ENCODE data around the gene RAMACL.
"Not testable (repeated sequence)": the region's sequence is repeated elsewhere in the genome, so short reads cannot be mapped to it uniquely, and the experiment has no call there.

The RAMACL gene

GRCh38 chr6:166595061-166595780 lies 8.7 kb upstream of the RAMACL start:
- ATAC-seq: no peak

- ATAC-seq: no peak
Measured at GRCh38 chr6:166592821-166593220, 6.3 kb upstream of the RAMACL start.

- no peak for ATAC-seq
Measured at GRCh38 chr6:166591961-166592520, 5.6 kb upstream of the RAMACL start.

- ATAC-seq: no peak
Measured at GRCh38 chr6:166591026-166591425, 4.5 kb upstream of the RAMACL start.

GRCh38 chr6:166589786-166590574 lies 3.5 kb upstream of the RAMACL start:
- ATAC-seq: no peak

GRCh38 chr6:166589337-166589731 lies 2.9 kb upstream of the RAMACL start:
- ATAC-seq: no peak

- ATAC-seq: no peak
Measured at GRCh38 chr6:166588691-166589336, 2.3 kb upstream of the RAMACL start.

GRCh38 chr6:166587631-166588413 lies 1.3 kb upstream of the RAMACL start:
- ATAC-seq: peak in 1 of 2 donors; percentile 51

GRCh38 chr6:166584853-166585429 lies 1.5 kb downstream of the RAMACL start:
- no peak for ATAC-seq

- no peak for ATAC-seq
Measured at GRCh38 chr6:166584155-166584554, 2.3 kb downstream of the RAMACL start.

GRCh38 chr6:166583230-166583965 lies 3.1 kb downstream of the RAMACL start:
- ATAC-seq: no peak

- no peak for ATAC-seq
Measured at GRCh38 chr6:166582258-166582657, 4.2 kb downstream of the RAMACL start.

- not testable (repeated sequence) for ATAC-seq
Measured at GRCh38 chr6:166581801-166582200, 4.7 kb downstream of the RAMACL start.

GRCh38 chr6:166581091-166581511 lies 5.4 kb downstream of the RAMACL start:
- no peak for ATAC-seq

GRCh38 chr6:166580076-166581050 lies 6.1 kb downstream of the RAMACL start:
- ATAC-seq: no peak

- ATAC-seq: no peak
Measured at GRCh38 chr6:166579237-166579850, 7.1 kb downstream of the RAMACL start.

- ATAC-seq: no peak
Measured at GRCh38 chr6:166578536-166579236, 7.8 kb downstream of the RAMACL start.

GRCh38 chr6:166575205-166575604 lies 11.3 kb downstream of the RAMACL start:
- no peak for ATAC-seq
